Inflammatory macrophage treated with lipopolysaccharide for 4 hours (primary cell): ENCODE results near the gene BSND.
"Not testable (repeated sequence)": the region's sequence is repeated elsewhere in the genome, so short reads cannot be mapped to it uniquely, and the experiment has no call there.

Experiments used
- DNase-seq: peaks from one replicate; pipeline ENCODE4 v3.0.0-alpha.2; 2020

Gene BSND

DNA sequence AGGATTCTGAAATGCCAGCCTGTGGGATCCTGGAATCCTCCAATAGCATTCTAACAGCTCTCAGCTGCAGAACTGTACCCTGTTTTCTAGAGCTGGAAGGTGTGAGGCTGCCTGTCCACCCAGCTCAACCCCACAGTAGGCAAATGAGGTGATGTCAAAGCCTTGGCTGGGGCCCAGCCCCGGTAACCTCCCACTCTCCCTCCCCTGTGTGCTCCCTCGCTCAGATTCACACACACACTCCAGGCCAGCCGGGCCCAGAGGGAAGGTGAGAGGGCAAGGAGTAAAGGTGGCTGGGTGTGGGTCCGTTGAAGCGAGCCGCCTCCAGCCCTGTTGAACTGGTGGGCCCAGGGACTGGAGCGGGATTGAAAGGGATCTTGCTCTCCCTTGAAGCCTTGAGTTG is at the start of gene BSND:
BSND (plus strand) TSS at position 257 of the 400 bp plus-strand sequence. CDS start 254 bp downstream, outside the sequence.
- no peak for DNase-seq

DNA sequence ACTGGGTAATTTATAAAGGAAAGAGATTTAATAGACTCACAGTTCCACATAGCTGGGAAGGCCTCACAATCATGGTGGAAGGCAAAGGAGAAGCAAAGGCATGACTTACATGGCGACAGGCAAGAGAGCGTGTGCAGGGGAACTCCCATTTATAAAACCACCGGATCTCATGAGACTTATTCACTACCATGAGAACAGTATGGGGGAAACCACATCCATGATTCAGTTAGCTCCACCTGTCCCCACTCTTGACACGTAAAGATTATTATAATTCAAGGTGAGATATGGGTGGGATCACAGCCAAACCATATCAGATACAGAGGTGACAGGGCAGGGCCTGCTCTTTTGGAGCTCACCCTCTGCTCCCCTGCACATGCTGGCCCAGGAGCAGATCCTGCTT is 49.7 kb upstream of the BSND start:
- DNase-seq = peak; percentile 73

DNA sequence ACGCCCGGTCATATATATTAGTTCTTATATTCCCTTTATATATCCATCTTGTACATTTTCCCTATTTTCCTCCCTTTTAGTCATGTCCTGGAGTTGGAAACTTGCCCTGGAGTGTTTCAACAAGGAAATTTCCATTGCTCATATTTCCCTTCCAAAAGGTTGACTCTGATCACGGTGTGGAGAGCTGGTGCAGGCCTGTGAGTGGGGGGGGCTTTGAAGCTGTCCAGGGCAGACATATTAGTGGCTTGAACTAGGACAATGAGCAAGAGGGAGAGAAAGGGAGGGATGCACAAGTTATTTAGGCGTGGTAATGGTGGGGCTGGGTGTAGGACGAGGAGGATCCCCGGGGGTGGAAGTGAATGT is 48.7 kb upstream of the BSND start:
- no peak for DNase-seq

DNA sequence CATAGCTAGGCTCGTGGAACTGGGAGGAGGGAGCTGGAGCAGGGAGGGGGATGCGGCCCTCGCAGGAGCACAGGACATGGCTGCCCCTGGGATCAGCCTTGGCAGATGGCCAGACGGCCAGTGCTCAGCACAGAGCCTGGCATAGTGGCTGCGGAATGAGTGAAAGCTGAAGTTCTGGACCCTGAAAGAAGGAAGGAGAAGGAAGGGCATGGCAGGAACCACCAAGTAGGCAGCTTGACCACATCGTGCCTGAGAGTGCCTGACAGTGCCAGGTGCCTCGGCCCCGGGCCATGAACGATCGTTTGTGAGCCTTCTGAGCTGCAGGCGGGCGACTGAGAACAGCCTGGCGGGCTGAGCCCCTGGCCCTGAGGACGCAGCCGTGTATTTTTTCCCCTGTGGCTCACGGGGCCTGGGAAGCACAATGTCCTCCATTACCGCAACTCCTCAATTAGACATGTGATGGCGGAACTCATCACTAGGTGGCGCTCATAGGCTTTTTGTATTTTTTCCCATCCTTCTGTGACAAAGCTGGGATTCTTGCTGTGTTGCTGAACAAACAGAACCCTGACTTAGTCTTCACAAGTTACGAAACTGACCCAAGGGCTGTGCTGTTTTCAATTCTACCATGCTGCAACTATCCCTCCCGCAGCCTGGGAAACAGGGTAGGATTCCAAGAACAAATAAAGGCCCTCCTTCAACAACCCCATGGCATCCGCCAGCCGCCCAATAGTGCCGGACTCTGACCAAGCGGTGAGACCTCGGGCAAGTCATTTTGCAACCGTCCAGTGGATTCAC is 48.2 kb upstream of the BSND start:
- peak; percentile 65 for DNase-seq

DNA sequence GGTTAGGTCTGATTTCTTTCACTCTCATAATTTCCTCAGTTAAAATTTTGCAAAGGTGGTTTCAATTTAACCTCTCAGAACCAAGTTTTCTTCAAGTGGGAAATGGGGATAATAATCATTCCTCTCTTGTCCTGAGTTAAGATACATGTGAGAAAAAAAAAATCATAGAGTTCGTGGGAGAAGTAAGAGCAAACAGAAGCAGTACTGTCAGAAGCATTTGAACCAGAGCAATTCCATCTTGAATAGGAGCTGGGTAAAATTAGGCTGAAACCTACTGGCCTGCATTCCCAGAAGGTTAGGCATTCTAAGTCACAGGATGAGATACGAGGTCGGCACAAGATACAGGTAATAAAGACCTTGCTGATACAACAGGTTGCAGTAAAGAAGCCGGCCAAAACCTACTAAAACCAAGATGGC is 46.9 kb upstream of the BSND start:
- DNase-seq = no peak

DNA sequence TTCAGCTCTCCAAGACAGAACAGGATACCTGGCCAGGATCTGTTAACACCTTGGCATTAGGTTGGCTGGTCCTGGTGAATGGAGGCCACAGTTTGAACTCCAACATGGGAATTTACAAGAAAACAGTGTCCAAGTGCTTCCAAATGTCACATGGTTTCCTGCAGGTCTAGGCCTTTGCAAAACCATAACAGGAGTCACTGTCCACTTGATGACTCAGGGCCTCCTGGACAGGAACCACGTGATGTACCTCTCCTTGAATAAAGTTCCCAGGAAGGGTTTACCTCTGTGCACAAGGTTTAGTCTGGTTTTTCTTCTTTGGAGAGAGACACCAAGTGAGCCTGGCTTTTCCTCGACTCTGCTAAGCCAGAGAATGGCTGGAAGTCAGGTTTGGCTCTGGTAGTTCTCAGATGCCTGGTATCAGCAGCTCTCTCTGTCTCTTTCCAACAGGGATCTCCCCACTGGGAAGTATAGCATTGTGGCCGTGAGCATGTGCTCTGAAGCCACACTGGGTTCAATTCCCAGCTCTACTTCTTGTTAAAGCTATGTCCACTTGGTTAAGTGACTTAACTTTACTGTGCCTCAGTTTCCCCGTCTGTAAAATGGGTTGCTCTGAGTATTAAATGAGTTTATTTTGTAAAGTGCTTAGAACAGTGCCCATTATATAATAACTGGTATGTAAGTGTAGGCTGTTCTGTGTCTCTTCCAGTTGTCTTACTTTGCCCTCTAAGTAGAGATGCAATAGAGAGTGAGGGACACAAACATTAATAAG is 45.6 kb upstream of the BSND start:
- no peak for DNase-seq

DNA sequence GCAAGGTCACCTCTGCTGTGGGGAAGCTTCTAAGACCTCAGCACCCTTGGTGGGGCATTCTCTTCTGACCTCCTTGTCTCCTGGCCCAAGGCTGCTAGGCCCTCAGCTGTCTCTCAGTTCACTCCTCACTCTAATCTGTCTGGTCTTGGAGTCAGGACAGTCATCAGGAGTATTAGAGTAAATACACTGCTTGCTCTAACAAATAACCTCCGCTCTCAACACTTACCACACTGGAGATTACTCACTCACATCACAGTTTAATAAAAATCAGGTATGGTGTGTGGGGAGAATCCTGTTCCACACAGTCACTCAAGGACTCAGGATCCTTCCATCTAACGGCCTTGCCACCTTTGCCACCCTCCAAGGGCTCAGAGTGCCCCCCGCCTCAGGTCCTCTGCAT is 44.9 kb upstream of the BSND start:
- no peak for DNase-seq

DNA sequence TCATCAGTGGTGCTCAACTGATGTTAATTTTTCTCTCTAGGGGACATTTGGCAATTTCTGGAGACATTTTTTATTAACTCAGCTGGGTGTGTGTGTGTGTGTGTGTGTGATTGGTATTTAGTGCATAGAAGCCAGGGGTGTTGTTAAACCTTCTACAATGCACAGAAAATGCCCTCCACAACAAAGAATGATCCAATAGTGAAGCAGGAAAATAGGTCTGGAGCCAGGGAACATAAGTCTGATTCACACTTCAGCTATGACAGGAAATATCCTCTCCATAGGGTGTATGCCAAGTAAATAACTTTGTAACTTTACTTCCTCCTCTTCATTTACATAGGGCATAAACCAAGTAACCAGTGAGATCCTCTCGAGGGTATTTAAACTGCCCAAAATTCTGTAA is 43.4 kb upstream of the BSND start:
- DNase-seq = no peak

DNA sequence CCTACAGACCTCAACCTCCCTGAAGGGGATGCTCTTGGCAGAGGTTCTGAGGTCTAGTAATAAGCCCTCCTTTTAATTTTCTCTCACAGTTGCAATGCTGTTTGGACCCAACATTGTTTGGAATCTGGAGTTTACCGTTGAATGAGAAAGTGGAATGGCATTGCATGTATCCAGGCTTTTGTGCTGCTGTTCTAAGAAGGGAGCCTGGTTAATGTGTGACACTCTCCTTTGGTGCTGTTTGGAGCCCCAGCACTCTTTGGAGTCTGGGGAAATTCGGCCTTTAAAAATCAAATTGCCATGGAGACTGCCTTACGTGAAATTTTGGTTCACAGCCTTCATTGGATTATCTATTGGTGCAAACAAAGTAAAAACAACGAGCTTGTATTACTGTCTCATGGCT is 42.0 kb upstream of the BSND start:
- no peak for DNase-seq

DNA sequence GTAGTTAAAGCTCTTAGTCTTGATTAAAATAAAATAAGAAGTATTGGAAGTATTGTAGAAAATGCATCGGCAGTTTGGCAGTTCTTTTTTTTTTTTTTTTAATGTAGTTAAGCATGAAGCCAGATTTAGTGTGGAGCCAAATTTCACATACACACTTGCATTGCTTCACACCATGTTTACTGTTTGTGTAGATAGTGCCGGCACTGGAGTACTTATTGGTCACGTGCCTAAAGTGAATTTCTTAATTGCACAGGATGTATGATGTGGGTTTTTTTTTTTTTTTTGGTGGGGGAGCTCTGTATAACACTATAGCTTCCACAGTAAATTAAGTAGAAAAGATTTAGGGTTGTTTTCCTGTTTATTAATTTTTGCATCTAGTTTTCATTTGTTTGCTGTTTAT is 39.5 kb upstream of the BSND start:
- peak; percentile 25 for DNase-seq

DNA sequence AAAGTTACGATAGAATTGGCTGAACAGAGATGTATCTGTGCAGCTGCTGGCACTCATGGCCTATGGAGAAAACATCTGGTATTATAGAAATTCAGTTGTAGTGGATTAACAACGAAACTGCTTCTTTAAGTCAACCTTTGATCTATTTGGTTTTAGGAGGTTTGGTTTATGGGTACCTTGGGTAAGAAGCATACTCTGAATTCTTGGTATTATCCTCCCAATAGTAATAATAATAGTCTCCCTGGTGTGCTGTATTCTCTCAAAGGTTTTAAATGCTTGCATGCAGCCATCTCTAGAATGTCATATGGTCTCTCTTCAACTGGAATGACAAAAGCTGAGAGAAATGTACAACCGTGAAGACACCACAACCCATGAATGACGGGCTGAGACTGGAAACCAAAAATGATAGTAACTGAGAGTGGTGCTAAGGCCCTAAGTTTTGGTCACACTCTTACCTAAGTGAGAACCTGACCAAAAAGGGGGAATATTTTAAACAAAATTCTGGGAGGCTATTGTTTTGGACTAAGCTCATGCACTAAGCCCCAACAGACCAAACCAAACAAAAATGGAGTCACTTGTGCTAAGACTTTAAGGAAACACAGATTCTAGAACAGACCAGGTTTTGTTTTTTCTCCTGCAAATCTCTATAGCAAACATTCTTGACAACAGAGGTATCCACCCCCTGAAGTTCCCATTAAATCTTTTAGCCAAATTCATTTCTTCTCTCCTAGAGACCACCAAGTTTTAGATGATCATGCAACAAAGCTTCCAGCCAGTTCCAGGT is 35.9 kb upstream of the BSND start:
- no peak for DNase-seq

DNA sequence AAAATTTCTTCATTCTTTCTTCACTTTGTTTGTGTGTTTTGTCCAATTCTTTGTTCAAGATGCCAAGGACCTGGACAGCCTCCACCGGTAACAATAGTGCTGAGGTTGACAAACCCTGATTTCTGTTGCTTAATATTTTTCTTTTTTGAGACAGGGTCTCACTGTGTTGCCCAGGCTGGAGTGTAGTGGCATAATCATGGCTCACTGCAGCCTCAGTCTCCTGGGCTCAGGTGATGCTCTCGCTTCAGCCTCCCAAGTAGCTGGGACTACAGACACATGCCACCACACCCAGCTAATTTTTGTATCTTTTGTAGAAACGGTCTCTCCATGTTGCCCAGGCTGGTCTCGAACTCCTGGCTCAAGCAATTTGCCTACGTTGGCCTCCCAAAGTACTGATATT is 34.9 kb upstream of the BSND start:
- not testable (repeated sequence) for DNase-seq

DNA sequence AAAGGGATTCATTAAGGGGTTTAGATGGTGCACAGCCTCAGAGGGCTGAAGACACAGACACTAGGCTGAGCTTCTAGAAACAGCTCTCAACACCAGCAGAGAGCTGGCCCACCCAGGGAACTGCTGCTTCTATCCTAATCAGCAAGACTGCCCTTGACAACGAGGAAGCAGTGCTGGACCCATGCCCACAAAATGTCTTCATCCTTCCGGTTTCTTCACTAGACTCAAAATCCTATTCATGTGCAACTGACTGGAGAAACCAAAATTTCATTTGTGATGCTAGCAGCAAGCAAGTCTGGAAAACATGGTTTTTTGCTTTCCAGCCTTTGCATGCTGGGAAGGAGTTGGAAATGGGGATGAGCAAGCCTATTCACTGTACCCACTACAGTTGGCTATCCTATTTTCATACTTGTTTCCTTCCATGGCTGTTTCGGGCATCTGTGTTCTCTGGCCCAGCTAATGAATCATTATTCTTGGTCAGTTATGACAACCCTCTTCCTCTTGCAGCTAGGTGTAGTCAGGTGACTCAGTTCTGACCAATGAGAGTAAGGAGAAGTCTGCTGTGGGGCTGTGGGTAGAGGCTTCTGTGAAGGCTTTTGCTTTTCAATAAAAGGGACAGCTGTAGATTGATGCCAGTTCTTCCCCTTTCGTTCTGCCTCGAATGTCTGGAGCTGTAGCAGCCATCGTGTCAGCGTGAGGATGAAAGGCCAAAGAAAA is 33.0 kb upstream of the BSND start:
- DNase-seq = peak; percentile 94

DNA sequence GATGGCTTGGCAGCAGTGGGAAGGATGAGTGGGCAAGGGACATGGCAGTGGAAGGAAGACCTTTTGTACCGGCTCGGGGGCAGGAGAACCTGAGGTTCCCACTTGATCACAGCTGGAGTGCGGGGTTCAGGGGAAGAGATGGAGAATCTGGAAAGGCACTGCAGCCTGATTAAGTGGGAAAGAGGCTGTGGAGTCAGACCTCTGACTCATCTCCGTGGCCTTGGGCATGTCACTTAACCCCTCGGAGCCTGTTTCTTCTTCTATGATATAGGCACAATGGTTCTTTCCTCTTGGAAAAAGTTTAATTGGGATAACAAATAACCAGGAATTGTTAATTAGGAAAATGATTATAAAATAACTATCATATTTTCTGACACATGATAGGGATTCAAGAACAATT is 31.4 kb upstream of the BSND start:
- peak; percentile 31 for DNase-seq

DNA sequence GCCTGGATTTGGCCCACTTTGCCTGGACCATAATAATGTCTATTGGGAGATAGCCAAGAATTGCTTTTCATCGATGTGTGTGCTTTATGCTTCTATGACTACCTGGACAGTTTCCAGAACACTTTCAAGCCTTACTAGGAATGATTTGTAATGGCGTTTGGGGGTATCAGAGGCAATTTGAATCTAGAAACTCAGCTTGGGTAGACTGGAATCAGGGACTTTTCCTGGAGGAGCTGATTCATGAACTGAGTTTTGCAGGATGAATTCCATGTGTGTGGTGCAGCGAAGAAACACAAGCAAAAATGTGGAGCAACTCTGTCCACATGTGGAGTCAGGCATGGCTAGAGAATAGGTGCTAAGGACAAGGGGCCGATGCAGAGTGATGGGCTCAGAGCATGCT is 30.2 kb upstream of the BSND start:
- DNase-seq = no peak

DNA sequence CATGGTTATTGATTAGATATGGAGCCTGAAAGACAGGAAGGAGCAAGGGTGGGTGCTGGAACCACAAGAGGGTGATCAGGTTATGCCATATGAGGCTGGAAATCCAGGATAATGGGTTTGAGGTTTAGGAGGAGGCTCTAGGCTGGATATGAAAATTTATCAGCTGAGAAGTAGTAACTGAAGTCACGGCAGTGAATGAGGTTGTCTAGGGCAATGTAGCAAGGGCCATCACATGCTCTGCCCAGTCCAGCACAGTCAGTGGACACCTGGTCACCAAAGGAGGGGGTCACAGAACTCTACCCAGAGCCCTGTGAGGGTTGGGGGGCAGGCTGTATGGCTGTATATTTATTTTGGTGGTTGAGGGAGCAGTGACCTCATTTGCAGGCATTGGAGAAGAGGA is 28.9 kb upstream of the BSND start:
- DNase-seq = no peak

DNA sequence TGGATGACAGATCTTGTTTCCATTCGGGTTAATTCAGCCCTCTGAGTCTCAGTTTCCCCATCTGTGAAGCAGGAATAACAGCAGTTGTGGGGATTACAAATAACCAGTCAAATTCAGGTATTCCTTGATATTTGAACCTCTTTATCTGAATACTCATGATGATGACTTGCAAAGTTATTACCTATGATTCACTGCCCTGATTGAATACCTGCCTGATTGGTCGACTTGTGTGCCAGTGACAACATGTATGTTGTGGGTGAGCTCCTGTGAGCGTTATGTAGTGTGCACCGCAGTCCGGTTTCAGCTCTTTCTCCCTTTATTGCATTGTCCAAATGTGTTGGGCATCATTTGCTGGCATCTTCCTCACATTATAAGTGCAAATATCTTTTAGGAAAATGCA is 27.8 kb upstream of the BSND start:
- no peak for DNase-seq

DNA sequence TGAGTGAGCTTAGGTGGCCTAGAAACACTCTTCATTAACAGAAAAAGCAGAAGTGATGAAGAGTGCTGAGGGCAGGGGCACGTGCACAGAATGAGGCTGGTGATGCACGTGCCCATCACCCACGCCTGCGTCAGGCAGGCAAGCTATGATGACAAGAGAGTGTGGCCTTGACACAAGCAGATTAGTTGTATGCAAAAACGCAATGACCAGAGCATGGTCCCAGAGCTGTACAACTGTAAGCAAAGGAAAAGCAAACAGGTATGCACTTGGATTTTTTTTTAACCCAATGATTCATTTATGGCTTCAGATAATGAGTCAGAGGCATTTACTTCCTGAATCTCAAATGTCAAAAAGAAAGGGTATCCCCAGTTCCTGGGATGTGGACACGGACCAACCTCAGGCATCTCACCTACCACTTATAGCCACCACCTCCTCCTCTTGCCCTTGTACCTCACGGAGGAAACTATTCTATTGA is 27.4 kb upstream of the BSND start:
- DNase-seq = peak; percentile 54

DNA sequence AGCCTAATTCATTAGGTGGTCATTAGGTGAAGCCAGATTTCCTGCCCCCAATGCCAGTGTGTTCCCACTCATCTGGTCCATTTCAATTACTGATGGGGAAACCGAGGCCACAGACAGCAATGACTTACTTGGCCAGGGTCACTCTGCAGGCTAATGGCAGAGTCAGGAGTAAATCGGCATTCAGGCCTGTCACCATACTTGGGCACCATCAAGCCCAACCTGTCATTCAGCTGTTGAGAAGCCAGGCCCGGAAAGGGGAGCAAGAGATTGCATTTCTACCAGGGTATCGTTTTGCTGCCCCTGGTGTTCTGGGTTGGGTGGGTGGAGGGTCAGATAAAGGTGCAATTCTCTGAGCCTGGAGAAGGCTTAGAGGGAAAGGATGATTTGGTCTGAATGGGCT is 26.3 kb upstream of the BSND start:
- no peak for DNase-seq

DNA sequence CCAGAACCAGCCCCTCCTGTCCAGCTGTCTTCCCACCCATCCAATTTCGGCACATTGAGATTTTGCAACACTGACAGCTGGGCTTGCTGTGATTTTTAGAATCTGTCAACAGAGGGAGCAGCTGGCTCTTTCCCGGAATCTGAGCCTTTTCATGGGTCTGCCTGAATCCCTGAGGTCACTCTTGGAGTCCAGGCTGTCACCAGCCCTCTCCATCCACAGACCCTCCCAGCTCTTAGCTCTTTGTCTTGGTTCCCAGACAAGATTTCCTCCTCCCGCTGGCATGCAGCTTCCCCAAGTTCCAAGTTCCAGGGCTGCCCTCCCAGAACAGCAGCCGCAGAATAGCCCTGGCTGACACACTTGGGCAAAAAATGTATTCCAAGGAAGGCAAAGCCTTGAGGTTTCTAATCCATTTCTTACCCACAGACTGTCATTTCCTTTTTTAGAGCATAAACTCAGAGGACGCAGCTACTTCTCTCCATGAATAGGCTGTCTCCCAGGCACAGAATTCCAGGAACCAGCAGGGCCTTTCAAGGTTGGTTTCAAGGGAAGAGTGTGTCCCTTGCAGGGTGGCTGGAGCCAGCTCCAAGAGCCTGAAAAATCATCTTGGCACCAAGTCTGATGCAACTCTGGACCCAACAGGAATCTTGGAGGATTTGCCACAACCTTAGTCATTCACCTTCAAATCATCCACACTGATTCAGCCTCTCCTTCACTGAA is 25.4 kb upstream of the BSND start:
- peak; percentile 27 for DNase-seq

DNA sequence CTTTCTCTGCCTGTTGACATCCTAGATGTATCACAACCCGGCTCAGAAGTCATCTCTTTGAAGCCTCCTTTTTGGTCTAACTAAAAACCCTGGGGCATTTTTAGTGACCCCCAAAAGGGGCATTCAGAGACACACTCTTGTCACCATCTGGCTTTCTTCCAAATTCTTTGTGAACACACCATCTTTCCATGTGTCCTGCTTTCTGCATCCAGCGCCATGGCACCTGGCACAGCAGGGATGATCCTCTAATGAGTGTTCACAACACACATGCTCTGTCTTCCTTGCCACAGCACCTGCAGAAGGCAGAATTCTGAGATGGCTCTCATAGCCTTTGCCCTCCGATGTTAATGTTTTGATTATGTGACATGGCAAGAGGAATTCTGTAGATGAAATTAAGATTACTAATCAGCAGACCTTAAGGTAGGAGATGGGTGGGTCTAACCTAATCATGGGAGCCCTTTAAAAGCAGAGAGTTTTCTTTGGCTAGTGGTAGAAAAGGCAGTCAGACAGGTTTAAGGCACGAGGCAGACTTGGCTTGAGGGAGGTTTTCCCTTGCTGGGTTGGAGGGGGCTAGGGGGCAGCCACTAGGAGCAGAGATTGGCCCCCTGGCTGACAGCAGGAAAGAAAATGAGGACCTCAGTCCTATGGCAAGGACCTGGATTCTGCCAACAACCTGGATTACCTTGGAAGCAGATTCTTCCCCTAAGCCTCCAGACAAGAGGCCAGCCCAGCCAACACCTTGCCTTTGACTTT is 23.2 kb upstream of the BSND start:
- DNase-seq = no peak
